ENCODE results near the gene PPIL4.
"Not testable (repeated sequence)": the region's sequence is repeated elsewhere in the genome, so short reads cannot be mapped to it uniquely, and the experiment has no call there.

Gene PPIL4

GRCh38 chr6:149470948-149471347 lies 74.9 kb downstream of the PPIL4 start:
- Mint-ChIP-seq H3K9me3 (no peaks in the 10 kb centered on the region), H3K27me3 (ENCODE audit: low read depth) (no peaks in the 10 kb centered on the region), H3K36me3 (ENCODE audit: low read depth) (peaks cover 6% of the 10 kb centered on the region), H3K27ac (no peak overlapping the region), H3K4me1 (ENCODE audit: low read depth) (peaks cover 20% of the 10 kb centered on the region), H3K4me3 (no peak overlapping the region)
- DNase-seq (ENCODE audit: low spot score) = no peak

DNA sequence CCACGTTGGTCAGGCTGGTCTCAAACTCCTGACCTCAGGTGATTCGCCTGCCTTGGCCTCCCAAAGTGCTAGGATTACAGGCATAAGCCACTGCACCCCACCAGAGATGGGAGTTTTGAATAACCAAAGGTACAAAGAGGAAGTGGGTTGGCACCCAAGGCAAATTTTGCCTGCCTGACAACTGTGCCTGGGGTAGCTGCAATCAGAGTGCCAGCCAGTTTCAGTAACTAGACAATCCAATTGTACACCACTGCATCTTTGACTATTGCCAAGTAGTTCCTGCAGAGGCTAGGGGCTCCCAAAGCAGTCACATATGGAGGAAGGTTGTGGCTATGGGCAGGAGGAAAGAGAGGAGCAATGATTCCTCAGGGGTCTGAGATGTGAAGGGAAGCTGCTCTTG lies 77.7 kb downstream of the PPIL4 start:
- peaks cover 22% of the 10 kb centered on the region for H3K4me1 Mint-ChIP-seq (ENCODE audit: low read depth)
- H3K4me3 Mint-ChIP-seq = no peak overlapping the region
- H3K36me3 Mint-ChIP-seq (ENCODE audit: low read depth) = peaks cover 4% of the 10 kb centered on the region
- H3K27me3 Mint-ChIP-seq (ENCODE audit: low read depth) = no peaks in the 10 kb centered on the region
- H3K27ac Mint-ChIP-seq = peak overlapping the region; percentile 69
- H3K9me3 Mint-ChIP-seq = no peaks in the 10 kb centered on the region
- no peak for DNase-seq (ENCODE audit: low spot score)

DNA sequence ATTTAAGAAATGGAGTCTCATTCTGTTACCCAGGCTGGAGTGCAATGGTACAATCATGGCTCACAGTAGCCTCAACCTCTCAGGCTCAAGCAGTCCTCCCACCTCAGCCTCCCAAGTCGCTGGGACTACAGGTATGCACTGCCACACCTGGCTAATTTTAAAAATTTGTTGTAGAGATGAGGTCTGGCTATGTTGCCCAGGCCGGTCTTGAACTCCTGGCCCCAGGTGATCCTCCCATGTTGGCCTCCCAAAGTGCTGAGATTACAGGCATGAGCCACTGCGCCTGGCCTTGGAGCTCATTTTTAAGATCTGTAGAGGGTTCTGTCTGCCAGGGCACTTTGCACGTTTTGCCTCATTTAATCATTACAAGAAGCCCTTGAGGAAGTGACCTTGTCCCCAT lies 78.6 kb downstream of the PPIL4 start:
- Mint-ChIP-seq H3K27ac (no peak overlapping the region), H3K9me3 (no peaks in the 10 kb centered on the region), H3K27me3 (ENCODE audit: low read depth) (no peaks in the 10 kb centered on the region), H3K4me3 (no peak overlapping the region), H3K4me1 (ENCODE audit: low read depth) (peaks cover 14% of the 10 kb centered on the region), H3K36me3 (ENCODE audit: low read depth) (peaks cover 4% of the 10 kb centered on the region)
- DNase-seq (ENCODE audit: low spot score) = no peak

- no peak for DNase-seq (ENCODE audit: low spot score)
- Mint-ChIP-seq H3K4me3 (no peak overlapping the region), H3K4me1 (ENCODE audit: low read depth) (peaks cover 5% of the 10 kb centered on the region), H3K27ac (no peak overlapping the region), H3K36me3 (ENCODE audit: low read depth) (peaks cover 10% of the 10 kb centered on the region), H3K9me3 (no peaks in the 10 kb centered on the region), H3K27me3 (ENCODE audit: low read depth) (no peaks in the 10 kb centered on the region)
Observed at GRCh38 chr6:149464411-149464810, 81.4 kb downstream of the PPIL4 start.

- H3K36me3 Mint-ChIP-seq (ENCODE audit: low read depth) = peaks cover 16% of the 10 kb centered on the region
- no peak overlapping the region for H3K27ac Mint-ChIP-seq
- H3K4me3 Mint-ChIP-seq = no peak overlapping the region
- H3K27me3 Mint-ChIP-seq (ENCODE audit: low read depth) = no peaks in the 10 kb centered on the region
- peaks cover 9% of the 10 kb centered on the region for H3K4me1 Mint-ChIP-seq (ENCODE audit: low read depth)
- DNase-seq (ENCODE audit: low spot score) = no peak
- no peaks in the 10 kb centered on the region for H3K9me3 Mint-ChIP-seq
Observed at GRCh38 chr6:149463781-149464180, 82.1 kb downstream of the PPIL4 start.

DNA sequence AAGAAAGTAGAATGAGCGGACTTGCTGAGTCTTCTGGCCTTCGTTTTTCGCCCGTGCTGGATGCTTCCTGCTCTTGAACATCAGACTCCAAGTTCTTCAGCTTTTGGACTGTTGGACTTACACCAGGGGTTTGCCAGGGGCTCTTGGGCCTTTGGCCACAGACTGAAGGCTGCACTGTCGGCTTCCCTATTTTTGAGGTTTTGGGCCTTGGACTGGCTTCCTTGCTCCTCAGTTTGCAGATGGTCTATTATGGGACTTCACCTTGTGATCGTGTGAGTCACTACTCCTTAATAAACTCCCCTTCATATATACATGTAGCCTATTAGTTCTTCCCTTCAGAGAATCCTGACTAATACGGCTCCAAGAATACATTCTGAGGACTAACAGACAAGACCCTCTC lies 83.1 kb downstream of the PPIL4 start:
- DNase-seq (ENCODE audit: low spot score); H3K4me1 Mint-ChIP-seq (ENCODE audit: low read depth); H3K9me3 Mint-ChIP-seq; H3K27ac Mint-ChIP-seq; H3K4me3 Mint-ChIP-seq; H3K27me3 Mint-ChIP-seq (ENCODE audit: low read depth): not testable (repeated sequence)
- peaks cover 20% of the 10 kb centered on the region for H3K36me3 Mint-ChIP-seq (ENCODE audit: low read depth)

DNA sequence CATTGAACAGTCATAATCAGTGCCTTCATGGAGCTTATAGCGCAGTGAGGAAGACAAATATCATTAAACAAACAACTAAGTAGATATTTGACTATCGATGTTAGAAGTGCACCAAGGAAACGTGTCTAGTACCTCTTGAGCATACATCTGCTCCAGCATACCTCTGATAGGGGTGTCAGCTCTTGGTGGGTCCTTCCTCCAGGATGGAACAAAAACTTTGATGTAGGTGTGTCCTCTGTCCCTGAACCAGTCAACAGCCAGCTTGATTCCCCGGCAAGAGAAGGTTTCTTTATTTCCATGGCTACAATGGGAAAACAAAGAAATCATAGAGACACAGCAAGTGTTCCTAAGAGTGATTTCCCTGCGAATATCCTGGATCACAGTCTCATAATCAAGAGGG lies 84.2 kb downstream of the PPIL4 start:
- Mint-ChIP-seq H3K27me3 (ENCODE audit: low read depth) (no peaks in the 10 kb centered on the region), H3K36me3 (ENCODE audit: low read depth) (peaks cover 20% of the 10 kb centered on the region), H3K4me1 (ENCODE audit: low read depth) (peaks cover 7% of the 10 kb centered on the region), H3K27ac (no peak overlapping the region), H3K9me3 (no peaks in the 10 kb centered on the region), H3K4me3 (no peak overlapping the region)
- no peak for DNase-seq (ENCODE audit: low spot score)

DNA sequence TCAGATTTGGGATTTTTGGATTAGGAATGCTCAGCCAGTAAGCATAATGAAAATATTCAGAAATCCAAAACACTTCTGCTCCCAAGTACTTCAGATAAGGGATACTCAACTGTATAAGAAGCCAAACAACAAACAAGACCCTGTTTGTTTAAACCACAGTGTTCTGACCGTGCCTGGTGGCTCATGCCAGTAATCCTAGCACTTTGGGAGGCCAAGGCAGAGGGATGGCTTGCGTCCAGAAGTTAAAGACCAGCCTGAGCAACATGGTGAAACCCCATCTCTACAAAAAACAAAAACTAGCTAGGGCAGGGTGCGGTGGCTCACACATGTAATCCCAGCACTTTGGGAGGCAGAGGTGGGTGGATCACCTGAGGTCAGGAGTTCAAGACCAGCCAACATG lies 85.6 kb downstream of the PPIL4 start:
- not testable (repeated sequence) for H3K4me3 Mint-ChIP-seq; H3K4me1 Mint-ChIP-seq (ENCODE audit: low read depth); H3K27me3 Mint-ChIP-seq (ENCODE audit: low read depth); DNase-seq (ENCODE audit: low spot score); H3K27ac Mint-ChIP-seq; H3K9me3 Mint-ChIP-seq
- H3K36me3 Mint-ChIP-seq (ENCODE audit: low read depth) = peaks cover 20% of the 10 kb centered on the region

DNA sequence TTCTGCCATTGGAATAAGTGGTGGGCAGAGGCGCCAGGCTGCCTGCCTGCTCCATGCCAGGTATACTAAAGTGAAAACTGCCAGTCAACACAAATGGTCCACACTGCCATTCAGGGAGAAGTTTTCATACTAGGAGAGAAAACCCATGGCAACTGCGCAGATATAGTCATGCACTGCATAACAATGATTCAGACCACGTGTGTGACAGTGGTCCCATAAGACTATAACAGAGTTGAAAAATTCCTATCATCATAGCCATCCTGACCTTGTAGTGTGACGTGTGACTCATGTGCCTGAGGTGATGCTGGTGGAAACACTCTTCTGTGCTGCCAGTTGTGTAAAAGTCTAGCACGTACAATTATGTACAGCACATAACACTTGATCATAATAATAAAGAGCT lies 86.1 kb downstream of the PPIL4 start:
- H3K27ac Mint-ChIP-seq = no peak overlapping the region
- H3K36me3 Mint-ChIP-seq (ENCODE audit: low read depth) = peaks cover 22% of the 10 kb centered on the region
- peaks cover 7% of the 10 kb centered on the region for H3K4me1 Mint-ChIP-seq (ENCODE audit: low read depth)
- no peaks in the 10 kb centered on the region for H3K27me3 Mint-ChIP-seq (ENCODE audit: low read depth)
- H3K9me3 Mint-ChIP-seq = no peaks in the 10 kb centered on the region
- no peak for DNase-seq (ENCODE audit: low spot score)
- H3K4me3 Mint-ChIP-seq = no peak overlapping the region

GRCh38 chr6:149458806-149459205 lies 87.0 kb downstream of the PPIL4 start:
- H3K4me3 Mint-ChIP-seq = no peak overlapping the region

GRCh38 chr6:149458196-149458595 lies 87.6 kb downstream of the PPIL4 start:
- Mint-ChIP-seq H3K36me3 (ENCODE audit: low read depth) (peaks cover 20% of the 10 kb centered on the region), H3K4me1 (ENCODE audit: low read depth) (peaks cover 5% of the 10 kb centered on the region), H3K27me3 (ENCODE audit: low read depth) (no peaks in the 10 kb centered on the region), H3K27ac (no peak overlapping the region), H3K9me3 (no peaks in the 10 kb centered on the region), H3K4me3 (no peak overlapping the region)
- DNase-seq (ENCODE audit: low spot score) = no peak

More at GRCh38 chr6:149458806-149459205, 87.0 kb downstream of the PPIL4 start:
- H3K4me1 Mint-ChIP-seq (ENCODE audit: low read depth) = peaks cover 5% of the 10 kb centered on the region
- H3K36me3 Mint-ChIP-seq (ENCODE audit: low read depth) = peaks cover 20% of the 10 kb centered on the region
- DNase-seq (ENCODE audit: low spot score) = no peak
- no peak overlapping the region for H3K27ac Mint-ChIP-seq
- H3K9me3 Mint-ChIP-seq = no peaks in the 10 kb centered on the region
- H3K27me3 Mint-ChIP-seq (ENCODE audit: low read depth) = no peaks in the 10 kb centered on the region

GRCh38 chr6:149457316-149457884 lies 88.4 kb downstream of the PPIL4 start:
- H3K4me1 Mint-ChIP-seq (ENCODE audit: low read depth) = peaks cover 5% of the 10 kb centered on the region
- peaks cover 20% of the 10 kb centered on the region for H3K36me3 Mint-ChIP-seq (ENCODE audit: low read depth)
- H3K9me3 Mint-ChIP-seq = no peaks in the 10 kb centered on the region
- no peak overlapping the region for H3K27ac Mint-ChIP-seq
- no peak for DNase-seq (ENCODE audit: low spot score)
- H3K4me3 Mint-ChIP-seq = no peak overlapping the region
- no peaks in the 10 kb centered on the region for H3K27me3 Mint-ChIP-seq (ENCODE audit: low read depth)

DNA sequence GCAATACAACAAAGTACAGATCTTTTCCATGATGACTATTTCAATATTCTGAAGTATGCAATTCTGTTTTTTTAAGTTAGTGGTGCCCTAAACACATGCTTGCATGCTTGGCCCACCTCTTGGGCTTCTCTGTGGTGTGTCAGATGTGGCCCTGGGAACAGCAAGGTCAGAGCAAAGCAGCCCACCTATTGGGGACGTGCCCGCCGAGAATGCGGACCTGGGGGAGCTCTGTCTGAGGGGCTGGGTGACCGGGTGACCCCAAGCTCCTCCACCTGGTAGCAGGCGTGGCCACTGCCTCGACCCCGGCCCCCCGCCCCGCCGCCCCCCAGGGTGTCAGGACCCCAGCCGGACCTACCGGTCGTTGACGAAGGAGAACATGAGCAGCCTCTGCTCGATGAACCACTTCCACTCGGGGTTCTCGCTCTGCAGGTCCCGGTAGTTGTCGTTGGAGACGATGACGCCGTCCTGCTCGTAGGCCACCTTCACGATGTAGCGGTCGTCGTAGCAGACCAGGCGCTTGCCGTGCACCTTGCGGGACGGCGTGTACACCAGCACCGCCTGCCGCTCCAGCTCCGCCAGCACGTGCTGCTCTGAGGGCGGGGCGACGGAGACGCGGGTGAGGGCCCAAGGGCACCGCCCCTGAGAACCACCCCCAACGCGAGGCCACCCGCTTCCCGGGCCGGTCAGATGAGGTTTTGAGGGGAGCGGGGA lies 89.4 kb downstream of the PPIL4 start:
- peaks cover 22% of the 10 kb centered on the region for H3K36me3 Mint-ChIP-seq (ENCODE audit: low read depth)

GRCh38 chr6:149455031-149455732 lies 90.7 kb downstream of the PPIL4 start:
- no peak for DNase-seq (ENCODE audit: low spot score)
- Mint-ChIP-seq H3K27me3 (ENCODE audit: low read depth) (no peaks in the 10 kb centered on the region), H3K9me3 (no peaks in the 10 kb centered on the region), H3K4me1 (ENCODE audit: low read depth) (peaks cover 5% of the 10 kb centered on the region), H3K27ac (no peak overlapping the region), H3K36me3 (ENCODE audit: low read depth) (peaks cover 16% of the 10 kb centered on the region), H3K4me3 (no peak overlapping the region)

More for the DNA sequence above, 89.4 kb downstream of the PPIL4 start:
- Mint-ChIP-seq H3K9me3 (no peaks in the 10 kb centered on the region), H3K27ac (no peak overlapping the region), H3K4me1 (ENCODE audit: low read depth) (peaks cover 5% of the 10 kb centered on the region), H3K27me3 (ENCODE audit: low read depth) (no peaks in the 10 kb centered on the region), H3K4me3 (no peak overlapping the region)
- DNase-seq (ENCODE audit: low spot score) = no peak

Measured in T-helper 2 cell treated with Interferon-gamma antibody and Interleukin-4, amounts not matched to agents 5 μg/mL and 100 μg/mL, for 36 hours (primary cell).